Astrocyte of the spinal cord (primary cell): ENCODE data around the gene MRPL54.

Experiments
- DNase-seq: peaks from one replicate; pipeline ENCODE4 v3.0.0; 2011; ENCODE audit warnings: low read depth, low spot score
- H3K4me3 ChIP-seq: 2 replicates; pipeline ENCODE4 v1.5.1; 2011; ENCODE audit warnings: low read depth, mild to moderate bottlenecking, low read length, moderate library complexity
- CTCF ChIP-seq: IDR thresholded peaks from 2 replicates; pipeline ENCODE4 v1.5.1; 2012; ENCODE audit warnings: low read depth, mild to moderate bottlenecking, low read length, inconsistent platforms
- in situ Hi-C: cut with HindIII; loops from 2 replicates; pipeline ENCODE4 v1.10.0; 2017; ENCODE audit warnings: low sequenced_read_pairs

MRPL54 gene

GRCh38 chr19:3785451-3785937 is 23.0 kb downstream of the MRPL54 start:
- no peak for TF ChIP-seq CTCF
- H3K4me3 ChIP-seq = no peak overlapping the region
- no peak for DNase-seq
- in situ Hi-C loops = no loop called here

- DNase-seq = no peak
- in situ Hi-C loops = no loop called here
- TF ChIP-seq CTCF = no peak
- H3K4me3 ChIP-seq = no peak within 1 kb of the TSS
Measured at GRCh38 chr19:3785938-3786824, 23.7 kb downstream of the MRPL54 start, which contains the start of gene MATK. TSS of gene MATK (minus strand) at chr19:3786381. CDS start at chr19:3785135, 1,246 bp downstream.

- in situ Hi-C loops = no loop called here
- H3K4me3 ChIP-seq = no peak overlapping the region
- TF ChIP-seq CTCF = no peak
- DNase-seq = no peak
Measured at GRCh38 chr19:3788996-3789778, 26.7 kb downstream of the MRPL54 start.

GRCh38 chr19:3790209-3790734 is 27.8 kb downstream of the MRPL54 start:
- no peak for DNase-seq
- TF ChIP-seq CTCF = no peak
- no peak overlapping the region for H3K4me3 ChIP-seq
- in situ Hi-C loops = no loop called here

- no peak overlapping the region for H3K4me3 ChIP-seq
- no peak for DNase-seq
- TF ChIP-seq CTCF = no peak
- in situ Hi-C loops = no loop called here
Measured at GRCh38 chr19:3790941-3791340, 28.5 kb downstream of the MRPL54 start.

- no peak overlapping the region for H3K4me3 ChIP-seq
- in situ Hi-C loops = no loop called here
- no peak for TF ChIP-seq CTCF
- no peak for DNase-seq
Measured at GRCh38 chr19:3792114-3792513, 29.6 kb downstream of the MRPL54 start.
